ENCODE data around the gene MICOS13. TPM values are rescaled to one million over a fixed set of nuclear protein-coding genes. Genes with fewer than 3 reads are reported as not detected.

Gene MICOS13
- total RNA-seq, 1 donor from 2014 or later: 48.0 TPM

- H3K9me3 Mint-ChIP-seq (ENCODE audit: unreplicated experiment): no peaks in the 10 kb centered on the region
- DNase-seq (ENCODE audit: low read depth) (no peak), FAIRE-seq (no peak)
- no peaks in the 10 kb centered on the region for H3K4me1 ChIP-seq (ENCODE audit: insufficient read depth, low read length)
- no peak overlapping the region for H3K4me3 ChIP-seq (ENCODE audit: insufficient read depth, low read depth, low read length)
- no peak overlapping the region for H2AFZ ChIP-seq (ENCODE audit: low read depth, low read length)
- no peaks in the 10 kb centered on the region for H3K27me3 Mint-ChIP-seq (ENCODE audit: low read depth, unreplicated experiment)
- no peaks in the 10 kb centered on the region for H3K27me3 ChIP-seq (ENCODE audit: insufficient read depth, low read length)
- peaks cover 3% of the 10 kb centered on the region for H3K4me1 Mint-ChIP-seq (ENCODE audit: low read depth, unreplicated experiment)
- no peak overlapping the region for H3K27ac ChIP-seq (ENCODE audit: low read depth, low read length)
- no peak overlapping the region for H3K9ac ChIP-seq (ENCODE audit: low read length)
- H3K36me3 Mint-ChIP-seq (ENCODE audit: low read depth, unreplicated experiment): peaks cover 15% of the 10 kb centered on the region
- no peak overlapping the region for H3K4me3 Mint-ChIP-seq (ENCODE audit: unreplicated experiment)
- no peak for TF ChIP-seq CTCF (IDR thresholded peaks at IDR 0.05; ENCODE audit: insufficient read depth, low read depth, low read length)
- TF ChIP-seq EZH2 (IDR thresholded peaks at IDR 0.05; ENCODE audit: insufficient read depth, low read length): no peak
- peaks cover 18% of the 10 kb centered on the region for H3K36me3 ChIP-seq (ENCODE audit: insufficient read depth, low read length)
- H3K9me3 ChIP-seq (ENCODE audit: insufficient read depth, low read depth, low read length): no peaks in the 10 kb centered on the region
- no peak overlapping the region for H3K4me2 ChIP-seq (ENCODE audit: low read length)
- peaks cover 49% of the 10 kb centered on the region for H4K20me1 ChIP-seq (ENCODE audit: insufficient read depth, low read length)
- H3K27ac Mint-ChIP-seq (ENCODE audit: unreplicated experiment): peak overlapping the region; percentile 12
- H3K79me2 ChIP-seq (ENCODE audit: insufficient read depth, low read length): peaks cover 20% of the 10 kb centered on the region
Measured at GRCh38 chr19:5700455-5701092, 20.3 kb upstream of the MICOS13 start.

- Histone ChIP-seq H3K27ac (ENCODE audit: low read depth, low read length) (no peak overlapping the region), H3K36me3 (ENCODE audit: insufficient read depth, low read length) (peaks cover 13% of the 10 kb centered on the region), H2AFZ (ENCODE audit: low read depth, low read length) (no peak overlapping the region), H3K9me3 (ENCODE audit: insufficient read depth, low read depth, low read length) (no peaks in the 10 kb centered on the region), H3K27me3 (ENCODE audit: insufficient read depth, low read length) (no peaks in the 10 kb centered on the region), H3K4me2 (ENCODE audit: low read length) (no peak overlapping the region), H3K79me2 (ENCODE audit: insufficient read depth, low read length) (peaks cover 33% of the 10 kb centered on the region), H4K20me1 (ENCODE audit: insufficient read depth, low read length) (peaks cover 64% of the 10 kb centered on the region), H3K9ac (ENCODE audit: low read length) (no peak overlapping the region), H3K4me3 (ENCODE audit: insufficient read depth, low read depth, low read length) (no peak overlapping the region), H3K4me1 (ENCODE audit: insufficient read depth, low read length) (no peaks in the 10 kb centered on the region)
- H3K4me3 Mint-ChIP-seq (ENCODE audit: unreplicated experiment): no peak overlapping the region
- peak overlapping the region; percentile 58 for H3K27ac Mint-ChIP-seq (ENCODE audit: unreplicated experiment)
- FAIRE-seq (no peak), DNase-seq (ENCODE audit: low read depth) (no peak)
- H3K9me3 Mint-ChIP-seq (ENCODE audit: unreplicated experiment): no peaks in the 10 kb centered on the region
- TF ChIP-seq CTCF (IDR thresholded peaks at IDR 0.05; ENCODE audit: insufficient read depth, low read depth, low read length) (no peak), EZH2 (IDR thresholded peaks at IDR 0.05; ENCODE audit: insufficient read depth, low read length) (no peak)
- no peaks in the 10 kb centered on the region for H3K27me3 Mint-ChIP-seq (ENCODE audit: low read depth, unreplicated experiment)
- peaks cover 15% of the 10 kb centered on the region for H3K36me3 Mint-ChIP-seq (ENCODE audit: low read depth, unreplicated experiment)
- peaks cover 3% of the 10 kb centered on the region for H3K4me1 Mint-ChIP-seq (ENCODE audit: low read depth, unreplicated experiment)
Measured at GRCh38 chr19:5698635-5699422, 18.5 kb upstream of the MICOS13 start.

All from astrocyte (in vitro differentiated cells and primary cell).